Pancreas (tissue), 10 donors: Measurements from ENCODE around the gene HIVEP2. TPM values are rescaled to one million over a fixed set of nuclear protein-coding genes. Genes with fewer than 3 reads are reported as not detected.
A peak's percentile ranks its signal among the peaks of the same experiment; 100 is the strongest.

Experiments
- ATAC-seq, 4 donors: fragments of 200-7000 bp; cut with Tn5 transposase; one replicate each; pipeline versions ENCODE4 v1.8.0 to v1.9.1; 2020; ENCODE audit warnings: mild to moderate bottlenecking in 4 of 4, moderate library complexity in 4 of 4
- DNase-seq, 6 donors: peaks; one replicate each; pipeline ENCODE4 v3.0.0-alpha.2; 2020
- FAIRE-seq: peaks from 2 replicates; lab custom pipeline; 2012; peaks lifted over from hg19 to GRCh38; lab: Jason Lieb, UNC
- H3K27ac ChIP-seq, 4 donors: fragments of 200-600 bp; sonication (generic); 1 replicate in 3 of 4; 2 replicates in 1 of 4; pipeline versions ENCODE4 v1.5.0 to v1.8.0; 2020
- H3K27me3 ChIP-seq, 4 donors: fragments of 200-600 bp; one replicate each; pipeline ENCODE4 v1.8.0; 2021
- H3K36me3 ChIP-seq, 3 donors: fragments of 200-600 bp; sonication (generic) in 1 of 3; one replicate each; pipeline versions ENCODE4 v1.5.0 to v1.8.0; 2020 to 2021
- H3K4me1 ChIP-seq, 3 donors: fragments of 200-600 bp; one replicate each; pipeline ENCODE4 v1.8.0; 2021
- H3K4me3 ChIP-seq, 4 donors: fragments of 200-600 bp; sonication (generic) in 2 of 4; one replicate each; pipeline versions ENCODE4 v1.5.0 to v1.8.0; 2020 to 2021
- H3K9me3 ChIP-seq, 4 donors: fragments of 200-600 bp; one replicate each; pipeline ENCODE4 v1.8.0; 2021
- CTCF ChIP-seq, 4 donors: fragments of 200-600 bp; sonication (generic) in 3 of 4; IDR thresholded peaks; one replicate each; pipeline versions ENCODE4 v1.5.0 to v1.8.0; 2021; ENCODE audit warnings: antibody characterized with exemption in 4 of 4
- WGBS, 2 donors: extraction: QIAGEN DNeasy Blood & Tissue Kit; methylation state at CpG; one replicate each; pipeline ENCODE4 v1.1.7; 2013; 5-methylcytosine and 5-hydroxymethylcytosine counted together
- intact Hi-C, 3 donors: fragments of 100-400 bp; cut with DNase I; formaldehyde crosslinking; loops; one replicate each; pipeline versions ENCODE4 v1.11.1 to v1.14.2; 2022
- polyA plus RNA-seq, 2 donors: library from polyadenylated mRNA; stranded (reverse); fragments of 200-250 nt; gene quantifications; one replicate each; pipeline ENCODE4 v1.2.3, GENCODE V29; 2013
- total RNA-seq, 6 donors: library from RNA; stranded (reverse); fragmentation: NEBNext Ultra II Directional in 4 of 6; extraction: Animal tissue kit (Norgen Biotek cat#: 25700) in 4 of 6; gene quantifications; one replicate each; pipeline versions ENCODE4 v1.2.1 to v1.2.4, GENCODE V29; 2021 to 2023
- donor health status: healthy with polysubstance abuse.
- donor health status: DM: no; HTN: no; CAD: no; lungs with moderate emphysema.
- donor health status: DM: no; HTN: no; CAD: no.
- donor health status: control.
- donor health status: control.
- donor health status: Bipolar disorder and iron deficiency.
- donor health status: DM: yes; HTN: yes; CAD: no.
- donor health status: DM: no; HTN: no; CAD: no.
- donor health status: DM: no; HTN: no; CAD: no.
- donor health status: DM: yes; HTN: yes; CAD: no.

HIVEP2 gene
- total and polyA plus RNA-seq, 8 donors, result 3.8 to 14.0 (median 8.6) TPM

- H3K36me3 ChIP-seq, result no peaks in the 10 kb centered on the region
- peak overlapping the region; percentile 54 to 89 (median 75) for H3K4me3 ChIP-seq
- no peak for TF ChIP-seq CTCF (IDR thresholded peaks at IDR 0.05)
- no peaks in the 10 kb centered on the region for H3K9me3 ChIP-seq
- FAIRE-seq (no peak), ATAC-seq (peak; percentile 74 to 83 (median 80)), DNase-seq (peak; percentile 94 to 100 (median 98))
- 0 to 1% methylated on average over 60 to 62 of the region's 62 CpGs for WGBS, 2 donors
- intact Hi-C loops, result no loop called here
- H3K4me1 ChIP-seq, result peaks cover 8 to 30% (median 23%) of the 10 kb centered on the region in 3 donors
- no peaks in the 10 kb centered on the region for H3K27me3 ChIP-seq
- peak overlapping the region; percentile 94 to 99 (median 97) for H3K27ac ChIP-seq
These were observed 1.4 kb upstream of the HIVEP2 start for GRCh38 chr6:142946181-142946923.

- Histone ChIP-seq H3K27ac (peak overlapping the region; percentile 94 to 99 (median 97)), H3K36me3 (no peaks in the 10 kb centered on the region), H3K9me3 (no peaks in the 10 kb centered on the region), H3K27me3 (no peaks in the 10 kb centered on the region), H3K4me1 (peaks cover 8 to 31% (median 28%) of the 10 kb centered on the region in 3 donors), H3K4me3 (peak overlapping the region; percentile 50 to 89 (median 75))
- DNase-seq (peak in 5 of 6 donors; percentile 70 to 87 (median 80)), FAIRE-seq (no peak), ATAC-seq (peak; percentile 5 to 25 (median 9))
- intact Hi-C loops, result no loop called here
- 0 to 1% methylated on average over 20 to 75 of the region's 75 CpGs for WGBS, 2 donors
- TF ChIP-seq CTCF (IDR thresholded peaks at IDR 0.05), result no peak
These were observed 637 bp upstream of the HIVEP2 start for GRCh38 chr6:142945446-142946180.

- 0% methylated on average over 51 to 54 of the region's 54 CpGs for WGBS, 2 donors
- Histone ChIP-seq H3K27me3 (no peaks in the 10 kb centered on the region), H3K36me3 (no peaks in the 10 kb centered on the region), H3K9me3 (no peaks in the 10 kb centered on the region), H3K4me3 (peak overlapping the region; percentile 41 to 89 (median 75)), H3K4me1 (peaks cover 8 to 42% (median 31%) of the 10 kb centered on the region in 3 donors), H3K27ac (peak overlapping the region; percentile 94 to 99 (median 96))
- FAIRE-seq (no peak), ATAC-seq (peak; percentile 20 to 55 (median 30)), DNase-seq (peak; percentile 87 to 91 (median 88))
- intact Hi-C loops, result no loop called here
- no peak for TF ChIP-seq CTCF (IDR thresholded peaks at IDR 0.05)
These were observed 590 bp downstream of the HIVEP2 start for GRCh38 chr6:142944124-142945048.

- DNase-seq, result peak in 3 of 6 donors; percentile 7 to 54 (median 12)
- peak overlapping the region; percentile 94 to 99 (median 96) for H3K27ac ChIP-seq
- FAIRE-seq, result no peak
- no peaks in the 10 kb centered on the region for H3K9me3 ChIP-seq
- peak overlapping the region in 3 of 4 donors; percentile 41 to 89 (median 68) for H3K4me3 ChIP-seq
- peaks cover 8 to 48% (median 31%) of the 10 kb centered on the region in 3 donors for H3K4me1 ChIP-seq
- H3K36me3 ChIP-seq, result no peaks in the 10 kb centered on the region
- 23 to 25% methylated on average over 8 of the region's 8 CpGs for WGBS, 2 donors
- no peaks in the 10 kb centered on the region for H3K27me3 ChIP-seq
- ATAC-seq, result no peak
- intact Hi-C loops, result no loop called here
- TF ChIP-seq CTCF (IDR thresholded peaks at IDR 0.05), result no peak
These were observed 1.3 kb downstream of the HIVEP2 start for GRCh38 chr6:142943711-142944123.
